Neural crest cell (in vitro differentiated cells): ENCODE measurements around the gene OR1F1. TPM values are rescaled to one million over a fixed set of nuclear protein-coding genes. Genes with fewer than 3 reads are reported as not detected.

ENCODE experiments used
- DNase-seq: peaks from one replicate; pipeline ENCODE4 v3.0.0; 2021; ENCODE audit warnings: low read depth, mixed read lengths, low spot score
- H3K27ac Mint-ChIP-seq: one replicate; pipeline ENCODE4 v1.8.0; 2021; ENCODE audit warnings: mild to moderate bottlenecking, mixed read lengths; ENCODE audit not compliant: unreplicated experiment
- H3K27me3 Mint-ChIP-seq: 2 replicates; pipeline ENCODE4 v1.8.0; 2021; ENCODE audit warnings: low read depth, mild to moderate bottlenecking, mixed read lengths
- H3K36me3 Mint-ChIP-seq: 2 replicates; pipeline ENCODE4 v1.8.0; 2021; ENCODE audit warnings: low read depth, mild to moderate bottlenecking, mixed read lengths
- H3K4me1 Mint-ChIP-seq: 2 replicates; pipeline ENCODE4 v1.8.0; 2021; ENCODE audit warnings: mixed read lengths
- H3K4me3 Mint-ChIP-seq: one replicate; pipeline ENCODE4 v1.8.0; 2021; ENCODE audit warnings: mild to moderate bottlenecking, mixed read lengths
- H3K9me3 Mint-ChIP-seq: 2 replicates; pipeline ENCODE4 v1.8.0; 2021; ENCODE audit warnings: mixed read lengths
- CTCF ChIP-seq: fragments of 200-600 bp; sonication (generic); conservative IDR thresholded peaks from 2 replicates; pipeline ENCODE4 v1.5.0; 2021; ENCODE audit warnings: antibody characterized with exemption, mild to moderate bottlenecking
- total RNA-seq: library from RNA; stranded (reverse); gene quantifications from 2 replicates; pipeline ENCODE4 v1.2.1, GENCODE V29; 2021

OR1F1 gene
- total RNA-seq, 1 donor from 2014 or later, result 0.35 TPM

- no peaks in the 10 kb centered on the region for H3K9me3 Mint-ChIP-seq
- H3K4me1 Mint-ChIP-seq, result no peaks in the 10 kb centered on the region
- no peak for DNase-seq
- peaks cover 5% of the 10 kb centered on the region for H3K36me3 Mint-ChIP-seq
- H3K27me3 Mint-ChIP-seq, result no peaks in the 10 kb centered on the region
- TF ChIP-seq CTCF, result no peak
- H3K4me3 Mint-ChIP-seq, result peak overlapping the region; percentile 62
- H3K27ac Mint-ChIP-seq, result no peak overlapping the region
Observed at GRCh38 chr16:3141781-3142311, 46.2 kb upstream of the OR1F1 start.

GRCh38 chr16:3142327-3142726 is 45.7 kb upstream of the OR1F1 start:
- Mint-ChIP-seq H3K4me1 (no peaks in the 10 kb centered on the region), H3K36me3 (peaks cover 5% of the 10 kb centered on the region), H3K9me3 (no peaks in the 10 kb centered on the region), H3K27ac (no peak overlapping the region), H3K27me3 (no peaks in the 10 kb centered on the region), H3K4me3 (peak overlapping the region; percentile 62)
- DNase-seq, result no peak
- no peak for TF ChIP-seq CTCF

- no peak for TF ChIP-seq CTCF
- DNase-seq, result no peak
- Mint-ChIP-seq H3K36me3 (peaks cover 5% of the 10 kb centered on the region), H3K4me3 (no peak overlapping the region), H3K27me3 (no peaks in the 10 kb centered on the region), H3K9me3 (no peaks in the 10 kb centered on the region), H3K4me1 (no peaks in the 10 kb centered on the region), H3K27ac (no peak overlapping the region)
Observed at GRCh38 chr16:3142770-3143169, 45.2 kb upstream of the OR1F1 start.

- Mint-ChIP-seq H3K9me3 (no peaks in the 10 kb centered on the region), H3K4me1 (no peaks in the 10 kb centered on the region), H3K4me3 (peak overlapping the region; percentile 65), H3K27me3 (no peaks in the 10 kb centered on the region), H3K27ac (no peak overlapping the region), H3K36me3 (peaks cover 5% of the 10 kb centered on the region)
- DNase-seq, result no peak
- no peak for TF ChIP-seq CTCF
Observed at GRCh38 chr16:3143189-3143588, 44.8 kb upstream of the OR1F1 start.

- Mint-ChIP-seq H3K36me3 (peaks cover 5% of the 10 kb centered on the region), H3K27ac (no peak overlapping the region), H3K4me3 (peak overlapping the region; percentile 65), H3K4me1 (no peaks in the 10 kb centered on the region), H3K9me3 (no peaks in the 10 kb centered on the region), H3K27me3 (peaks cover 3% of the 10 kb centered on the region)
- no peak for DNase-seq
- no peak for TF ChIP-seq CTCF
Observed at GRCh38 chr16:3143598-3144320, 44.2 kb upstream of the OR1F1 start.
